ENCODE data around the gene ZNF366. TPM values are rescaled to one million over a fixed set of nuclear protein-coding genes. Genes with fewer than 3 reads are reported as not detected.
A peak's percentile ranks its signal among the peaks of the same experiment; 100 is the strongest.

ZNF366 gene
- total RNA-seq, 1 experiment from 2014 or later = not detected

- H3K4me3 Mint-ChIP-seq (ENCODE audit: unreplicated experiment) = no peak overlapping the region
- Histone ChIP-seq H3K27me3 (replicated peaks; ENCODE audit: control insufficient read depth, insufficient read depth, low read length) (no peaks in the 10 kb centered on the region), H3K4me3 (ENCODE audit: low read depth, low read length) (no peak overlapping the region), H3K36me3 (ENCODE audit: control insufficient read depth, insufficient read depth, low read length) (no peaks in the 10 kb centered on the region), H3K4me1 (peaks cover 28% of the 10 kb centered on the region), H3K9me3 (no peaks in the 10 kb centered on the region; the same call in 1 of the 2 replicates)
- intact Hi-C loops (cut with micrococcal nuclease; ENCODE audit: unreplicated experiment) = no loop called here
- ChIA-PET POLR2A (no interaction called here), CTCF (no interaction called here)
- no peak overlapping the region for H3K27ac Mint-ChIP-seq (ENCODE audit: unreplicated experiment)
- no peaks in the 10 kb centered on the region for H3K36me3 Mint-ChIP-seq (ENCODE audit: insufficient read depth, unreplicated experiment)
- DNase-seq = no peak
- no peaks in the 10 kb centered on the region for H3K27me3 Mint-ChIP-seq (ENCODE audit: insufficient read depth, unreplicated experiment)
- BruUV-seq (replicated peaks) = no TSS peak
- TF ChIP-seq, protein P1, sequence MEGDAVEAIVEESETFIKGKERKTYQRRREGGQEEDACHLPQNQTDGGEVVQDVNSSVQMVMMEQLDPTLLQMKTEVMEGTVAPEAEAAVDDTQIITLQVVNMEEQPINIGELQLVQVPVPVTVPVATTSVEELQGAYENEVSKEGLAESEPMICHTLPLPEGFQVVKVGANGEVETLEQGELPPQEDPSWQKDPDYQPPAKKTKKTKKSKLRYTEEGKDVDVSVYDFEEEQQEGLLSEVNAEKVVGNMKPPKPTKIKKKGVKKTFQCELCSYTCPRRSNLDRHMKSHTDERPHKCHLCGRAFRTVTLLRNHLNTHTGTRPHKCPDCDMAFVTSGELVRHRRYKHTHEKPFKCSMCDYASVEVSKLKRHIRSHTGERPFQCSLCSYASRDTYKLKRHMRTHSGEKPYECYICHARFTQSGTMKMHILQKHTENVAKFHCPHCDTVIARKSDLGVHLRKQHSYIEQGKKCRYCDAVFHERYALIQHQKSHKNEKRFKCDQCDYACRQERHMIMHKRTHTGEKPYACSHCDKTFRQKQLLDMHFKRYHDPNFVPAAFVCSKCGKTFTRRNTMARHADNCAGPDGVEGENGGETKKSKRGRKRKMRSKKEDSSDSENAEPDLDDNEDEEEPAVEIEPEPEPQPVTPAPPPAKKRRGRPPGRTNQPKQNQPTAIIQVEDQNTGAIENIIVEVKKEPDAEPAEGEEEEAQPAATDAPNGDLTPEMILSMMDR (IDR thresholded peaks at IDR 0.05; ENCODE audit: insufficient read depth in 1 of 2, low read depth in 1 of 2, low read length in 1 of 2, severe bottlenecking in 1 of 2, unreplicated experiment in 1 of 2) = no peak
- peaks cover 28% of the 10 kb centered on the region for H3K4me1 Mint-ChIP-seq (ENCODE audit: low read depth, unreplicated experiment)
- peaks cover 10% of the 10 kb centered on the region for H3K9me3 Mint-ChIP-seq (ENCODE audit: unreplicated experiment)
These were observed 52.2 kb downstream of the ZNF366 start for GRCh38 chr5:72454996-72455395.

GRCh38 chr5:72453246-72453775 lies 53.9 kb downstream of the ZNF366 start:
- TF ChIP-seq, protein P1 (IDR thresholded peaks at IDR 0.05; ENCODE audit: insufficient read depth in 1 of 2, low read depth in 1 of 2, low read length in 1 of 2, severe bottlenecking in 1 of 2, unreplicated experiment in 1 of 2) = no peak
- POLR2A ChIA-PET = no interaction called here
- CTCF ChIA-PET = no interaction called here
- Histone ChIP-seq H3K9me3 (no peaks in the 10 kb centered on the region; the same call in 1 of the 2 replicates), H3K36me3 (ENCODE audit: control insufficient read depth, insufficient read depth, low read length) (no peaks in the 10 kb centered on the region), H3K4me1 (peaks cover 23% of the 10 kb centered on the region), H3K27me3 (replicated peaks; ENCODE audit: control insufficient read depth, insufficient read depth, low read length) (no peaks in the 10 kb centered on the region), H3K4me3 (ENCODE audit: low read depth, low read length) (no peak overlapping the region)
- no peak for DNase-seq
- no peaks in the 10 kb centered on the region for H3K36me3 Mint-ChIP-seq (ENCODE audit: insufficient read depth, unreplicated experiment)
- H3K27me3 Mint-ChIP-seq (ENCODE audit: insufficient read depth, unreplicated experiment) = no peaks in the 10 kb centered on the region
- BruUV-seq (replicated peaks) = no TSS peak
- intact Hi-C loops (cut with micrococcal nuclease; ENCODE audit: unreplicated experiment) = no loop called here
- no peak overlapping the region for H3K4me3 Mint-ChIP-seq (ENCODE audit: unreplicated experiment)
- peak overlapping the region; percentile 79 for H3K27ac Mint-ChIP-seq (ENCODE audit: unreplicated experiment)
- H3K9me3 Mint-ChIP-seq (ENCODE audit: unreplicated experiment) = peaks cover 10% of the 10 kb centered on the region
- H3K4me1 Mint-ChIP-seq (ENCODE audit: low read depth, unreplicated experiment) = peaks cover 34% of the 10 kb centered on the region

DNA sequence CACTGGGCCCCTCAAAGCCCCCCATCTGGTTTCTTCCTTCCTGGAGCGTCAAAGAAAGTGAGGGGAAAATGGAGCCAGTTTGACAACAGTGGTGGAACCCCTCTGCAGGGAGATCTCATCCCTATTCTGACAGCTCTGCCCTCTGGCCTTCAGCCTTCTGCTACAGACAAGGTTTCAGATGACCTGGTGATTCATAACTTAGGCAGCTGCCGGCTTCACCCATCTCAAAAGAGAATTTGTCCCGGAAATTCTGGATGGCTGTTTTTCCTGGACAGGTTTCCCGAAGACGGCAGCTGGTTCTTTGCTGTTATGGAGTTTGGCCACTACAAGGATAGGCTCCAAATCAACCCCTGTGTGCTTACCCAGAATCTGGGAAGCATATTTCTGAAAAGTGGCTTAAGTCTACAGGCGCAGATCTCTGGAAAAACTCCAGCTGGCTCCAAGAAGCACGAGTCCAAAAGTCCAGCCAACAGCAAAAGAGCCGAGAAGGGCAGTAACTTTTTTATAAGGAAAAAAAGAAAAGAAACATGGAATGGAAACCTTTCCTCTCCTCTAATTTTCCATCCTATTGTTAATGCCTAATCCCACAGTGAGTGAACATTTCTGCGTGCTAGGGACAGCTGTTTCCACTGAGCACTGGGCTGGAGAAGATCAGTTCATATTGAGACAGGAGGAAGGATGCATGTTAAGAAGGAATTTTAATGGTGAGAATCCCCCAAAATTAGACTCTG lies 54.5 kb downstream of the ZNF366 start:
- Mint-ChIP-seq H3K27me3 (ENCODE audit: insufficient read depth, unreplicated experiment) (no peaks in the 10 kb centered on the region), H3K4me1 (ENCODE audit: low read depth, unreplicated experiment) (peaks cover 37% of the 10 kb centered on the region), H3K36me3 (ENCODE audit: insufficient read depth, unreplicated experiment) (no peaks in the 10 kb centered on the region), H3K9me3 (ENCODE audit: unreplicated experiment) (peaks cover 10% of the 10 kb centered on the region), H3K27ac (ENCODE audit: unreplicated experiment) (peak overlapping the region; percentile 79), H3K4me3 (ENCODE audit: unreplicated experiment) (peak overlapping the region; percentile 22)
- POLR2A ChIA-PET = no interaction called here
- TF ChIP-seq, protein P1 (IDR thresholded peaks at IDR 0.05; ENCODE audit: insufficient read depth in 1 of 2, low read depth in 1 of 2, low read length in 1 of 2, severe bottlenecking in 1 of 2, unreplicated experiment in 1 of 2) = no peak
- Histone ChIP-seq H3K9me3 (no peaks in the 10 kb centered on the region; the same call in 1 of the 2 replicates), H3K4me3 (ENCODE audit: low read depth, low read length) (no peak overlapping the region), H3K36me3 (ENCODE audit: control insufficient read depth, insufficient read depth, low read length) (no peaks in the 10 kb centered on the region), H3K4me1 (peaks cover 27% of the 10 kb centered on the region), H3K27me3 (replicated peaks; ENCODE audit: control insufficient read depth, insufficient read depth, low read length) (no peaks in the 10 kb centered on the region)
- DNase-seq = peak; percentile 30 to 48
- intact Hi-C loops (cut with micrococcal nuclease; ENCODE audit: unreplicated experiment) = no loop called here
- BruUV-seq (replicated peaks) = no TSS peak
- CTCF ChIA-PET = no interaction called here

Data from Caco-2 (cell line).